ENCODE measurements around the gene PIK3R6. TPM values are rescaled to one million over a fixed set of nuclear protein-coding genes. Genes with fewer than 3 reads are reported as not detected.

Gene PIK3R6
- total RNA-seq, 1 experiment from 2014 or later, result not detected

- Histone ChIP-seq H2AK5ac (ENCODE audit: insufficient read length, low read length) (no peak overlapping the region), H2BK120ac (ENCODE audit: low read depth, low read length, poor library complexity, severe bottlenecking) (no peak overlapping the region), H3K18ac (ENCODE audit: insufficient read length, low read depth, low read length) (no peak overlapping the region), H3T11ph (ENCODE audit: low read length) (no peak overlapping the region), H4K5ac (ENCODE audit: insufficient read length, low read depth, low read length) (no peak overlapping the region), H3K9me3 (ENCODE audit: control insufficient read depth, low read depth, low read length) (peaks cover 5% of the 10 kb centered on the region), H3K4me1 (ENCODE audit: insufficient read depth, low read length) (no peaks in the 10 kb centered on the region), H2BK20ac (ENCODE audit: low read depth, low read length, poor library complexity, severe bottlenecking) (no peak overlapping the region), H4K8ac (replicated peaks; ENCODE audit: insufficient read length, low read depth, low read length) (no peak overlapping the region), H2BK12ac (ENCODE audit: insufficient read length, low read depth, low read length) (no peak overlapping the region), H3K9ac (ENCODE audit: extremely low read depth, insufficient read length, low read length) (no peak overlapping the region), H3K79me1 (ENCODE audit: insufficient read depth, low read depth, low read length, poor library complexity, severe bottlenecking) (no peaks in the 10 kb centered on the region), H4K20me1 (ENCODE audit: control insufficient read depth, insufficient read depth, insufficient read length) (no peaks in the 10 kb centered on the region), H3K23ac (ENCODE audit: insufficient read length, low read depth, low read length) (no peak overlapping the region), H2AFZ (ENCODE audit: low read length) (no peak overlapping the region), H3K14ac (ENCODE audit: insufficient read depth, low read length) (no peak overlapping the region), H3K23me2 (ENCODE audit: insufficient read length, low read depth, low read length, poor library complexity, severe bottlenecking) (no peaks in the 10 kb centered on the region), H2BK5ac (ENCODE audit: insufficient read length, low read length) (no peak overlapping the region), H3K4me2 (ENCODE audit: insufficient read depth, insufficient read length, low read length) (no peak overlapping the region), H3K4ac (ENCODE audit: low read depth, low read length) (no peak overlapping the region), H3K27me3 (ENCODE audit: insufficient read depth, low read length) (no peaks in the 10 kb centered on the region), H3K27ac (ENCODE audit: insufficient read length, low read depth, low read length) (no peak overlapping the region), H2BK15ac (ENCODE audit: low read depth, low read length) (no peak overlapping the region), H3K56ac (ENCODE audit: insufficient read length, low read depth, low read length) (no peak overlapping the region), H3K79me2 (ENCODE audit: insufficient read depth, low read length) (no peaks in the 10 kb centered on the region), H4K91ac (ENCODE audit: insufficient read length, low read depth, low read length) (no peak overlapping the region)
- Mint-ChIP-seq H3K4me3 (no peak overlapping the region), H3K27ac (no peak overlapping the region), H3K36me3 (ENCODE audit: insufficient read depth in 1 of 3, low read depth in 3 of 3) (peaks cover 2 to 10% (median 6%) of the 10 kb centered on the region in 3 experiments; a peak in 6 of 7 replicates), H3K27me3 (ENCODE audit: low read depth) (no peaks in the 10 kb centered on the region; the same call in 1 of the 2 replicates), H3K9me3 (peaks cover 9 to 16% of the 10 kb centered on the region in 2 experiments), H3K4me1 (peaks cover 16 to 29% of the 10 kb centered on the region in 2 experiments)
- peak; percentile 5 for DNase-seq
- no CpG with 5 or more reads among the region's 6 CpGs for WGBS (ENCODE audit: extremely low coverage, insufficient read length, low lambda C conversion rate)
- TF ChIP-seq CTCF (conservative IDR thresholded peaks at IDR 0.05), result no peak
Observed at GRCh38 chr17:8792646-8793045, 74.8 kb downstream of the PIK3R6 start.
